Astrocyte (in vitro differentiated cells and primary cell): ENCODE results near the gene OTUB1. TPM values are rescaled to one million over a fixed set of nuclear protein-coding genes. Genes with fewer than 3 reads are reported as not detected.

Experiments used
- DNase-seq: peaks from one replicate; pipeline ENCODE4 v3.0.0-alpha.2; 2010; ENCODE audit warnings: low read depth
- FAIRE-seq: peaks from 2 replicates; lab custom pipeline; 2011; peaks lifted over from hg19 to GRCh38; lab: Jason Lieb, UNC
- H2AFZ ChIP-seq: 2 replicates; pipeline ENCODE4 v1.6.0; 2012; ENCODE audit warnings: low read depth, low read length, inconsistent platforms
- H3K27ac ChIP-seq: 2 replicates; pipeline ENCODE4 v1.5.1; 2011; ENCODE audit warnings: low read depth, low read length, inconsistent platforms
- H3K27me3 ChIP-seq: 2 replicates; pipeline ENCODE4 v1.6.0; 2011; ENCODE audit warnings: low read length, inconsistent platforms; ENCODE audit not compliant: insufficient read depth
- H3K36me3 ChIP-seq: 2 replicates; pipeline ENCODE4 v1.5.1; 2011; ENCODE audit warnings: low read length, inconsistent platforms; ENCODE audit not compliant: insufficient read depth
- H3K4me1 ChIP-seq: 2 replicates; pipeline ENCODE4 v1.5.1; 2011; ENCODE audit warnings: low read length, inconsistent platforms; ENCODE audit not compliant: insufficient read depth
- H3K4me2 ChIP-seq: 2 replicates; pipeline ENCODE4 v1.6.0; 2012; ENCODE audit warnings: low read length, inconsistent platforms
- H3K4me3 ChIP-seq: 2 replicates; pipeline ENCODE4 v1.5.1; 2011; ENCODE audit warnings: low read depth, mild to moderate bottlenecking, low read length, inconsistent platforms; ENCODE audit not compliant: insufficient read depth
- H3K79me2 ChIP-seq: 2 replicates; pipeline ENCODE4 v1.6.0; 2012; ENCODE audit warnings: mild to moderate bottlenecking, low read length, inconsistent platforms; ENCODE audit not compliant: insufficient read depth
- H3K9ac ChIP-seq: 2 replicates; pipeline ENCODE4 v1.6.0; 2012; ENCODE audit warnings: mild to moderate bottlenecking, low read length, inconsistent platforms
- H3K9me3 ChIP-seq: 2 replicates; pipeline ENCODE4 v1.5.1; 2012; ENCODE audit warnings: low read depth, mild to moderate bottlenecking, low read length, inconsistent platforms; ENCODE audit not compliant: insufficient read depth
- H4K20me1 ChIP-seq: 2 replicates; pipeline ENCODE4 v1.6.0; 2012; ENCODE audit warnings: low read length, inconsistent platforms; ENCODE audit not compliant: insufficient read depth
- H3K27ac Mint-ChIP-seq: one replicate; pipeline ENCODE4 v1.8.0; 2021; ENCODE audit warnings: mild to moderate bottlenecking, mixed read lengths; ENCODE audit not compliant: unreplicated experiment
- H3K27me3 Mint-ChIP-seq: one replicate; pipeline ENCODE4 v1.8.0; 2021; ENCODE audit warnings: low read depth, mixed read lengths; ENCODE audit not compliant: unreplicated experiment
- H3K36me3 Mint-ChIP-seq: one replicate; pipeline ENCODE4 v1.8.0; 2021; ENCODE audit warnings: low read depth, mixed read lengths; ENCODE audit not compliant: unreplicated experiment
- H3K4me1 Mint-ChIP-seq: one replicate; pipeline ENCODE4 v1.8.0; 2021; ENCODE audit warnings: low read depth, mixed read lengths; ENCODE audit not compliant: unreplicated experiment
- H3K4me3 Mint-ChIP-seq: one replicate; pipeline ENCODE4 v1.8.0; 2021; ENCODE audit warnings: mild to moderate bottlenecking, moderate library complexity, mixed read lengths; ENCODE audit not compliant: unreplicated experiment
- H3K9me3 Mint-ChIP-seq: one replicate; pipeline ENCODE4 v1.8.0; 2021; ENCODE audit warnings: mild to moderate bottlenecking, mixed read lengths; ENCODE audit not compliant: unreplicated experiment
- CTCF ChIP-seq: IDR thresholded peaks from 2 replicates; pipeline ENCODE4 v1.5.1; 2011; ENCODE audit warnings: low read depth, mild to moderate bottlenecking, inconsistent platforms, low read length, moderate library complexity; ENCODE audit not compliant: insufficient read depth
- EZH2 ChIP-seq: IDR thresholded peaks from 2 replicates; pipeline ENCODE4 v1.6.1; 2012; ENCODE audit warnings: mild to moderate bottlenecking, low read length, inconsistent platforms; ENCODE audit not compliant: insufficient read depth
- total RNA-seq: library from RNA; stranded (reverse); gene quantifications from 2 replicates; pipeline ENCODE4 v1.2.1, GENCODE V29; 2021

The OTUB1 gene
- total RNA-seq, 1 donor from 2014 or later: 78.5 TPM

GRCh38 chr11:64000026-64000739 lies 13.9 kb downstream of the OTUB1 start:
- H3K4me1 Mint-ChIP-seq: no peaks in the 10 kb centered on the region

GRCh38 chr11:64000740-64001483 lies 14.7 kb downstream of the OTUB1 start:
- no peak for TF ChIP-seq CTCF
- TF ChIP-seq EZH2: peak; percentile 18
- H3K27ac Mint-ChIP-seq: no peak overlapping the region
- Histone ChIP-seq H3K27me3 (no peaks in the 10 kb centered on the region), H3K4me3 (peak overlapping the region; percentile 33), H4K20me1 (peaks cover 62% of the 10 kb centered on the region), H2AFZ (no peak overlapping the region), H3K9me3 (no peaks in the 10 kb centered on the region), H3K4me2 (peak overlapping the region; percentile 76), H3K9ac (peak overlapping the region; percentile 35), H3K79me2 (no peaks in the 10 kb centered on the region), H3K27ac (no peak overlapping the region), H3K36me3 (no peaks in the 10 kb centered on the region), H3K4me1 (peaks cover 10% of the 10 kb centered on the region)
- H3K4me1 Mint-ChIP-seq: no peaks in the 10 kb centered on the region
- no peaks in the 10 kb centered on the region for H3K9me3 Mint-ChIP-seq
- FAIRE-seq (no peak), DNase-seq (no peak)
- peaks cover 29% of the 10 kb centered on the region for H3K27me3 Mint-ChIP-seq
- H3K36me3 Mint-ChIP-seq: no peaks in the 10 kb centered on the region
- H3K4me3 Mint-ChIP-seq: no peak overlapping the region

More at GRCh38 chr11:64000026-64000739, 13.9 kb downstream of the OTUB1 start:
- Mint-ChIP-seq H3K9me3 (no peaks in the 10 kb centered on the region), H3K36me3 (no peaks in the 10 kb centered on the region), H3K4me3 (no peak overlapping the region), H3K27me3 (peaks cover 25% of the 10 kb centered on the region), H3K27ac (no peak overlapping the region)
- Histone ChIP-seq H3K27me3 (no peaks in the 10 kb centered on the region), H4K20me1 (peaks cover 70% of the 10 kb centered on the region), H3K27ac (no peak overlapping the region), H3K79me2 (no peaks in the 10 kb centered on the region), H2AFZ (no peak overlapping the region), H3K9me3 (no peaks in the 10 kb centered on the region), H3K4me1 (peaks cover 10% of the 10 kb centered on the region), H3K36me3 (no peaks in the 10 kb centered on the region), H3K4me3 (peak overlapping the region; percentile 33), H3K9ac (peak overlapping the region; percentile 35), H3K4me2 (peak overlapping the region; percentile 76)
- FAIRE-seq (no peak), DNase-seq (no peak)
- peak; percentile 14 for TF ChIP-seq CTCF
- no peak for TF ChIP-seq EZH2
